HG03060 (cell line): ENCODE measurements around the gene KCNIP1.

Experiments
- ATAC-seq: cut with Tn5 transposase; IDR thresholded peaks from one replicate; pipeline ENCODE4 v1.9.1; 2021; ENCODE audit warnings: low read depth, moderate number of reproducible peaks; ENCODE audit not compliant: unreplicated experiment

The KCNIP1 gene

DNA sequence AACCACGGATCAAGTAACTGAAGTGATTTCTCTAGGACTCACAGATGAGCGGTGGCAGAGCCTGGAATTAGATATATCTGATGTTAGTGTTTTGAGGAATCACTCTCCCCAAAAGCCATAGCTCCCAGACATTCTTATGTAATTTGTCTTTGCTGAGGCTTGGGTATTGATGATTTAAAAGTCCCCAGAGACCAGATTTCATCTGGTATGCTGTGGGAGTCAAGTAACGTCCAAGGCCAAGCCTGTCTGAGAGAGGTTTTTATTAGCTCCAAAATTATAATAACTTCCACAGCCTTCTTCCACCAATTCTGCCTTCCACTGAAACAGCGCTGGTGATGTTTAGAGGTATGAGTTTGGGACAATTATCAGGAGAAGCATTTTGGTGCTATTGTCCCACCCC lies 21.3 kb upstream of the KCNIP1 start:
- no peak for ATAC-seq

GRCh38 chr5:170483701-170484458 lies 19.9 kb upstream of the KCNIP1 start:
- ATAC-seq: no peak

DNA sequence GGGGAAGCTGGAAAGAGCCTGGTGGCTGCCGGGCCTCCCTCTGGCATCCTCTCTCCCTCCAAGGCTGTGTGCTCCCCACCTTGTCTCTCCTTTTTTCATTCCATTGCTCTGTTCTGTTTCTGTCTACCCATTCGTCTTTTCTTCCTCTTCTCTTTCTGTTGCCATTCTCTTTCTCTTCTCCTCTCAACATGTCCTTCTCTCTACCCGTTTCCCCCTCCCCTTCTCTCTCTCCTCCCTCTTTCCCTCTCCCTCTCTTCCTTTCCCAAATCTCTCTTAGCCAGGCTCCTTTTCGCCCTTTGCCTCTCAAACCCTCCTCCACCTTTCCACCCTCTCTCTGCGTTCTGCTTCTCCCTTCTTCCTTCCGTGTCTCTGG lies 19.4 kb upstream of the KCNIP1 start:
- no peak for ATAC-seq

- ATAC-seq: no peak
Observed at GRCh38 chr5:170484847-170485615, 18.8 kb upstream of the KCNIP1 start.

DNA sequence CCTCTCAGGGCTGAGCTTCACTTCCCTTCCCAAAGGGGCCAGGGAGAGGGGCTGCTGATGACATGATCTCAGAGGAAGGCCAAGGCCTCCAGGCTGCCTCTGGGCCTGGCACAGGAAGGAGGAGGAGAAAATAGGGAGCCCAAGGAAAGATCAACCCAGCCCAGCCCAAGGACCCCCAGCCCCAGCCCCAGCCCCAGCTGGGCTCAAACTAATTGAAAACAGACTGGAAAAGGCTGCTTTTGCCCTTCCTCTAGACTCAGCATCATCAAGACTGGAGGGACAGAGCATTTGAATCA lies 18.3 kb upstream of the KCNIP1 start:
- ATAC-seq: no peak

DNA sequence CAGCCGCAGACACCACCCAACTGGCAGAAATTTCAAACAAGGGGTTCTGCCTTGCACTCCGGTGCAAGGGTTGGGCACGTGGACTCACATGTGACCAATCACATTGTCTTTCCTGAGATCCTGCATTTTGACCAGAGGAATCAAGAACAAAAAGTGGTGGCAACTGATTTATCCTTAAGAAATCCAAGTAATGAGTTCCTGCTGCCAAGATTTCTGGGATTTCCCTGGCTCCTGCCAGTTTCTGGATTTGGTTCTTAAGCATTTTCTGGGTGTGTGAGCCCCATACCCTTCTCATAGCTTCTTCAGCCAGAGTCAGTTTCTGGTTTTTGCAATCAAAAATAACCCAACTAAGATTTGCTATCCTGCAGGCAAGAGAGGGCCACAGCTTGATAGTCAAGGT lies 17.4 kb upstream of the KCNIP1 start:
- no peak for ATAC-seq

DNA sequence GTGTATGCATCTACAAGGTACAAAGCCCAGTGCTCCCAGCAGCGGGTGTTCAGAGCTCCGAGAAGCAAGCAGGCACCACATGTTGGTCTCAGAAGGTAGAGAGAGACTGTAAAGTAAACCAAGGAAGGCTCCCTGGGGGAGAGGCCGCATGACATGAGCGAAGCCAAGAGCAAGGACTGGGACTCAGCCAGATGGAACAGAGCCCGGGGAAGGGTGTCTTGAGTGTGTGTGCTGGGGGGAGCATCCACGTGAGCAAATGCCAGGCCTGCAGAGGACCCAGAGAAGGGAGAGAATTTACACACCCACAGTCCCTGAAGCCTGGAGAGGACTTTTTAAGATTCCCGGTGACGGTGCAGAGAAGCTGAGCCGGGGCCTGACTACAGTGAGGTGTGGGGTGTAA lies 15.2 kb upstream of the KCNIP1 start:
- ATAC-seq: no peak

- no peak for ATAC-seq
Observed at GRCh38 chr5:170489199-170489598, 14.6 kb upstream of the KCNIP1 start.

GRCh38 chr5:170490381-170490780 lies 13.4 kb upstream of the KCNIP1 start:
- no peak for ATAC-seq

- ATAC-seq: no peak
Observed at GRCh38 chr5:170491479-170491878, 12.3 kb upstream of the KCNIP1 start.

DNA sequence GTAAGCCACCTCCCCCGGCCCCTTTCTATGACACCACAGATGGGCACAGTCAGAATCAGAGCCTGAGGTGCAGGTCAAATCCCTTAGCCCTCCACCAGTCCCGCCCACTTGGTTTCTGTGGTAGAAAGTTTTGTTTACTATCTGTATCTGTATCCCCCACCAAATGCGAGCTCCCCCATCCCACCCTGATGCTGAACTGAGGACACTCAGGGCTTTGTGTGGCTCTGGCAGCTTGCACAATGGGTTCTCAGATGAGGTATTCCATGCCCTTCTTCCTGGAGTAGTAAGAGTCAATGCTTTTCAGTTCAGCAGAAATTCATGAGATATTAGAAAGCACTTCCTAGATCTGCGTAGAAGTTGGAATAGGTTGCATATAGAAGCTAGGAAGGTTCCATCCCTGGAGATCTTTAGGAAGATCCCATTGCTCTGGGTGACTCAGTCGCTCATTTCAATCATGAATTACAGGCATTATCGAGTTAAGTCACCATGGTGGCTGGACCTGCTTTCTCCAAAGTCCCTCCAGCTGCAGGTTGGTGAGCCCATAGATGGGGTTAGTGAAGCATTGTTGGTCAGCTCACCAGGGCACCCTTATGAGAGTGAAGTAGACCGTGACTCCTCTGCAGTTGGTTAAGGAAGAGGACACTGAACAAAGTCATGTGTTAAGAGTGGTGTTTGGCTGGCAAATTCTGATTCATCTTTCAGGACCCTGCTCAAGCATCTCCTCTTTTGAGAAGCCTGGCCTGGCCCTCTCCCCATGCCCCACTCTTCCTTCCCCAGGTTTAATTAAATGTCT lies 10.6 kb upstream of the KCNIP1 start:
- no peak for ATAC-seq

DNA sequence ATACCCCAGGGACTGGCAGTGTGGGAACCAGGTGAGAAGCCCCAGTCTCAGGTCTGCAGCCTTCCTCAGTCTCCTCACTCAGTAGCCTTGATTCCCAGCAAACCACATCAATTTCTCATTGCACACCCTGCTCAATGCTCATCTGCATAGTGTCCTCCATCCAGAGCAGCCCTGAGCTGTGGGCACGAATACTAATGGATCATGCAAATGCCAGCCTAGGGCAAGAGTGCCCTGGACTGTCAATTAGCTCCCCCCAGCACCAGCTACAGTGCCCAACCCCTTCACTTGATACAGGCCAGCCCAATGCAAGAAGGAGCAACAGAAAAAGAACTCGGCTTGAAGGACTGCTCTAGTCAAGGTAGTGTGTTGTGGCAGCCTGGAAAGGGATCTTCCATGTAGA lies 9.8 kb upstream of the KCNIP1 start:
- ATAC-seq: no peak

- ATAC-seq: no peak
Observed at GRCh38 chr5:170495825-170496661, 7.8 kb upstream of the KCNIP1 start.

- ATAC-seq: no peak
Observed at GRCh38 chr5:170496662-170497028, 7.2 kb upstream of the KCNIP1 start.

DNA sequence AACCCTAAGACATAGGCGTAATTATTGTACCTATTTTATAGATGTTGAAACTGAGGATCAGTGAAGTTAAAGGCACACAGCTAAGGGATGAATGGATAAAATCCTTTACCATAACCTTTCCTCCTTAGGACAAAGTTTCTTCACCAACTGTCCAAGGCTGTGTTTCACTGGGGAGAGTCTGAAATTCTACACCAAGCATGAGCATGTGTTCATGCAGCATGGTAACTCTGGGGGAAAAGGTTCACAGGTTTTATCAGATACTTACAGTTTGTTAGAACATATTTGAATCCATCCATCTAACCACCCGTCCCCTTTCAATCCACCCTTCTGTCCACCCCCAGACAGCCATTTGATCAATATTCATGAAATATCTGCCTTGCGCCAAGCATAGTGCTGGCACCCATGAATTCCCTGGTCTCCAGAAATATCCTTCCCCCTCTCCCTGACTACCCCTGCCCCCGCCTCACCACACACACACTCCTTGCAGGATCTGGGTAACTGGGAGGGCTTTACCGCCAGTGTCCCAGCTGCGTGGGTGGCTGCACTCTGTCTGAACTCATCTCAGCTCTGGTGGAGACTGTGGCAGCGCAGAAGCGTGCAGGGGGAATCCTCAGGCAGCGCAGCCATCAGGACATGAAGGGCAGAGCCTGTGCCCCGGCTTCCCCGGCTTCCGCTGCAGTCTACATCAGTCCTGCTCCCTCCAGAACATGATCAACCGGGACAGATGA lies 6.3 kb upstream of the KCNIP1 start:
- ATAC-seq: no peak

- ATAC-seq: no peak
Observed at GRCh38 chr5:170498811-170499351, 4.9 kb upstream of the KCNIP1 start.

DNA sequence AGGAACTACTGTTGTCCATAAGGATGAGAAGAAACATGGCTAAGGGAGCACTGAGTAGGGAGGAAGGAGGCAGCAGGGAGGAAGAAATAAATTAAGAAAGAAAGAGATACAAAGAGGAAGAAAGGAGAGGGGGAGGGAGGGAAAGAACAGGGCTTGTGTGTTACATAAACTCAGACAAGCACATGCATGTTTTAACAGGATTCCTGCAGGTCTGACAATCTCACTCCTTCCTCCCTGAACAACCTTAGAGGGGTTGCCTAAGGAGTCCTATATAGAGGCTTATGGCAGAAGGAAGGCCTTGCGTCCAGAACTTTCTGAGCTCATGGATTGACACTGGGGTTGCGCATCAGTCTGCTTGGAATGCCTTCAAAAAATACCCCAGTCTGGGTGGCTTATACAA lies 4.2 kb upstream of the KCNIP1 start:
- ATAC-seq: no peak

GRCh38 chr5:170501361-170501760 lies 2.5 kb upstream of the KCNIP1 start:
- no peak for ATAC-seq

- no peak for ATAC-seq
Observed at GRCh38 chr5:170501931-170502330, 1.9 kb upstream of the KCNIP1 start.
